Epithelial cell of proximal tubule (primary cell): ENCODE measurements around the gene VAT1L. TPM values are rescaled to one million over a fixed set of nuclear protein-coding genes. Genes with fewer than 3 reads are reported as not detected.
A peak's percentile ranks its signal among the peaks of the same experiment; 100 is the strongest.

Source experiments
- DNase-seq: peaks from one replicate; pipeline ENCODE4 v3.0.0-alpha.2; 2011; ENCODE audit warnings: low read depth
- H3K4me3 ChIP-seq: 2 replicates; pipeline ENCODE4 v1.5.1; 2011; ENCODE audit warnings: low read depth, mild to moderate bottlenecking, low read length
- CTCF ChIP-seq: conservative IDR thresholded peaks from 2 replicates; pipeline ENCODE4 v1.5.1; 2012; ENCODE audit warnings: low read depth, mild to moderate bottlenecking, low read length
- total RNA-seq: library from RNA; depleted of rRNA; stranded (reverse); fragments of >200 nt; gene quantifications from 2 replicates; pipeline ENCODE4 v1.2.3, GENCODE V29; 2015

Gene VAT1L
- total RNA-seq, 1 donor from 2014 or later, result 0.92 TPM

- no peak overlapping the region for H3K4me3 ChIP-seq
- TF ChIP-seq CTCF, result no peak
- no peak for DNase-seq
These were observed 17.0 kb downstream of the VAT1L start for GRCh38 chr16:77805398-77805797.

GRCh38 chr16:77807021-77807420 is 18.7 kb downstream of the VAT1L start:
- no peak for TF ChIP-seq CTCF
- DNase-seq, result no peak
- H3K4me3 ChIP-seq, result no peak overlapping the region

- H3K4me3 ChIP-seq, result no peak overlapping the region
- TF ChIP-seq CTCF, result no peak
- no peak for DNase-seq
These were observed 24.6 kb downstream of the VAT1L start for GRCh38 chr16:77812856-77813500.

GRCh38 chr16:77816293-77816692 is 27.9 kb downstream of the VAT1L start:
- no peak for TF ChIP-seq CTCF
- H3K4me3 ChIP-seq, result no peak overlapping the region
- DNase-seq, result peak; percentile 61

GRCh38 chr16:77820340-77820739 is 32.0 kb downstream of the VAT1L start:
- no peak overlapping the region for H3K4me3 ChIP-seq
- no peak for DNase-seq
- TF ChIP-seq CTCF, result no peak

- TF ChIP-seq CTCF, result no peak
- no peak for DNase-seq
These were observed 34.3 kb downstream of the VAT1L start for GRCh38 chr16:77822661-77823060.

GRCh38 chr16:77823067-77823466 is 34.7 kb downstream of the VAT1L start:
- no peak for TF ChIP-seq CTCF
- no peak overlapping the region for H3K4me3 ChIP-seq
- DNase-seq, result no peak

More at GRCh38 chr16:77822661-77823060, 34.3 kb downstream of the VAT1L start:
- H3K4me3 ChIP-seq, result no peak overlapping the region
